Vagina (tissue), 2 donors: Measurements from ENCODE around the gene TMA7. TPM values are rescaled to one million over a fixed set of nuclear protein-coding genes. Genes with fewer than 3 reads are reported as not detected.

Experiments used
- DNase-seq, 2 donors: peaks; one replicate each; pipeline ENCODE4 v3.0.0-alpha.2; 2017; ENCODE audit errors: extremely low spot score in 2 of 2
- H3K27ac ChIP-seq: fragments of 200-600 bp; sonication (generic); one replicate; pipeline ENCODE4 v1.5.1; 2019
- H3K27me3 ChIP-seq: fragments of 200-600 bp; sonication (generic); one replicate; pipeline ENCODE4 v1.5.1; 2019
- H3K36me3 ChIP-seq, 2 donors: fragments of 200-600 bp; sonication (generic); one replicate each; pipeline ENCODE4 v1.5.1; 2017 to 2019
- H3K4me1 ChIP-seq: fragments of 200-600 bp; sonication (generic); one replicate; pipeline ENCODE4 v1.5.1; 2019
- H3K4me3 ChIP-seq, 2 donors: fragments of 200-600 bp; sonication (generic); 1 replicate in 1 of 2; 2 replicates in 1 of 2; pipeline ENCODE4 v1.5.1; 2016 to 2019
- H3K9me3 ChIP-seq: fragments of 200-600 bp; sonication (generic); one replicate; pipeline ENCODE4 v1.5.1; 2019
- CTCF ChIP-seq, 3 experiments: fragments of 450-650 bp in 2 of 3; fragments of 200-600 bp in 1 of 3; sonication (generic) in 1 of 3; IDR thresholded peaks; one replicate each; pipeline ENCODE4 v1.5.1; 2017 to 2019; ENCODE audit warnings: antibody characterized with exemption in 3 of 3, mild to moderate bottlenecking in 2 of 3, moderate library complexity in 2 of 3
- POLR2A ChIP-seq, 2 donors: fragments of 450-650 bp; IDR thresholded peaks; one replicate each; pipeline ENCODE4 v1.6.1; 2017; ENCODE audit warnings: antibody characterized with exemption in 2 of 2, mild to moderate bottlenecking in 2 of 2, moderate library complexity in 2 of 2
- POLR2AphosphoS5 ChIP-seq, 2 donors: sonication (generic); formaldehyde crosslinking; IDR thresholded peaks; one replicate each; pipeline ENCODE4 v1.9.0; 2017; ENCODE audit warnings: antibody characterized with exemption in 2 of 2, mild to moderate bottlenecking in 2 of 2, low read depth in 1 of 2; ENCODE audit not compliant: insufficient read depth in 1 of 2
- intact Hi-C: fragments of 100-400 bp; cut with DNase I; formaldehyde crosslinking; loops from one replicate; pipeline ENCODE4 v1.15.1; 2023
- total RNA-seq: library from RNA; depleted of rRNA; stranded (reverse); fragments of >200 nt; gene quantifications from one replicate; pipeline ENCODE4 v1.2.3, GENCODE V29; 2016

The TMA7 gene
- total RNA-seq, 1 donor from 2014 or later = 251 TPM

- TF ChIP-seq POLR2A (IDR thresholded peaks at IDR 0.05) (peak; percentile 49 to 78), POLR2AphosphoS5 (IDR thresholded peaks at IDR 0.05; ENCODE audit: insufficient read depth in 1 of 2, low read depth in 1 of 2) (peak; percentile 73 to 90), CTCF (IDR thresholded peaks at IDR 0.05) (no peak)
- H3K4me1 ChIP-seq = peaks cover 34% of the 10 kb centered on the region
- peaks cover 0 to 25% of the 10 kb centered on the region in 2 donors for H3K36me3 ChIP-seq
- intact Hi-C loops = no loop called here
- peak within 1 kb of the TSS; percentile 72 to 89 for H3K4me3 ChIP-seq
- H3K27ac ChIP-seq = peak within 1 kb of the TSS; percentile 78
- H3K9me3 ChIP-seq = no peaks in the 10 kb centered on the region
- H3K27me3 ChIP-seq = no peaks in the 10 kb centered on the region
- DNase-seq = peak in 1 of 2 donors; percentile 90
These were observed 6.6 kb downstream of the TMA7 start, which contains the start of gene ATRIP for GRCh38 chr3:48446425-48447193. ATRIP (plus strand) TSS chr3:48446737; CDS start chr3:48446846, 109 bp downstream.

- H3K27me3 ChIP-seq = no peaks in the 10 kb centered on the region
- H3K4me1 ChIP-seq = peaks cover 17% of the 10 kb centered on the region
- H3K9me3 ChIP-seq = no peaks in the 10 kb centered on the region
- DNase-seq = no peak
- peaks cover 0 to 37% of the 10 kb centered on the region in 2 donors for H3K36me3 ChIP-seq
- TF ChIP-seq POLR2AphosphoS5 (IDR thresholded peaks at IDR 0.05; ENCODE audit: insufficient read depth in 1 of 2, low read depth in 1 of 2) = no peak
- H3K27ac ChIP-seq = no peak overlapping the region
- no peak overlapping the region for H3K4me3 ChIP-seq
- intact Hi-C loops = no loop called here
These were observed 11.2 kb downstream of the TMA7 start for GRCh38 chr3:48451270-48451669.

GRCh38 chr3:48456456-48456855 lies 16.4 kb downstream of the TMA7 start:
- Histone ChIP-seq H3K36me3 (peaks cover 0 to 53% of the 10 kb centered on the region in 2 donors), H3K4me3 (no peak overlapping the region), H3K9me3 (no peaks in the 10 kb centered on the region), H3K4me1 (no peaks in the 10 kb centered on the region), H3K27me3 (no peaks in the 10 kb centered on the region), H3K27ac (no peak overlapping the region)
- TF ChIP-seq POLR2A (IDR thresholded peaks at IDR 0.05) = no peak
- TF ChIP-seq CTCF (IDR thresholded peaks at IDR 0.05) = no peak
- TF ChIP-seq POLR2AphosphoS5 (IDR thresholded peaks at IDR 0.05; ENCODE audit: insufficient read depth in 1 of 2, low read depth in 1 of 2) = no peak
- no peak for DNase-seq
- intact Hi-C loops = no loop called here

- Histone ChIP-seq H3K27ac (no peak overlapping the region), H3K36me3 (peaks cover 0 to 38% of the 10 kb centered on the region in 2 donors), H3K4me3 (no peak overlapping the region), H3K27me3 (no peaks in the 10 kb centered on the region), H3K4me1 (no peaks in the 10 kb centered on the region), H3K9me3 (no peaks in the 10 kb centered on the region)
- TF ChIP-seq POLR2AphosphoS5 (IDR thresholded peaks at IDR 0.05; ENCODE audit: insufficient read depth in 1 of 2, low read depth in 1 of 2) = no peak
- no peak for TF ChIP-seq POLR2A (IDR thresholded peaks at IDR 0.05)
- no peak for TF ChIP-seq CTCF (IDR thresholded peaks at IDR 0.05)
- intact Hi-C loops = no loop called here
- no peak for DNase-seq
These were observed 19.3 kb downstream of the TMA7 start for GRCh38 chr3:48459331-48459730.

- TF ChIP-seq POLR2A (IDR thresholded peaks at IDR 0.05) (no peak), CTCF (IDR thresholded peaks at IDR 0.05) (no peak), POLR2AphosphoS5 (IDR thresholded peaks at IDR 0.05; ENCODE audit: insufficient read depth in 1 of 2, low read depth in 1 of 2) (no peak)
- Histone ChIP-seq H3K4me3 (no peak overlapping the region), H3K9me3 (no peaks in the 10 kb centered on the region), H3K4me1 (peaks cover 4% of the 10 kb centered on the region), H3K36me3 (peaks cover 0 to 33% of the 10 kb centered on the region in 2 donors), H3K27ac (no peak overlapping the region), H3K27me3 (no peaks in the 10 kb centered on the region)
- DNase-seq = no peak
- intact Hi-C loops = no loop called here
These were observed 19.9 kb downstream of the TMA7 start for GRCh38 chr3:48459773-48460516.
